Heart left ventricle (tissue), 13 donors: ENCODE results near the gene SLC2A5.

Experiments used
- POLR2A ChIP-seq, 2 donors: fragments of 450-650 bp; IDR thresholded peaks; one replicate each; pipeline ENCODE4 v1.6.1; 2017; ENCODE audit warnings: antibody characterized with exemption in 2 of 2, mild to moderate bottlenecking in 2 of 2, moderate library complexity in 2 of 2
- TF ChIP-seq, protein P1 (sequence below), 12 donors: fragments of 200-600 bp; sonication (generic) in 4 of 12; IDR thresholded peaks; one replicate each; pipeline versions ENCODE4 v1.5.0 to v1.8.0; 2018 to 2022; ENCODE audit warnings: antibody characterized with exemption in 12 of 12, mild to moderate bottlenecking in 5 of 12
- donor health status: ischemic (EF 13 %, LVEDD 7.1; RV severe dilation, severe dysfunction).
- donor health status: DM: no; HTN: yes; CAD: no.
- donor health status: DM: no; HTN: no; CAD: no.
- donor health status: ischemic (EF 25% LVEDD 6.9; RV normal size, moderate dysfunction).
- donor health status: ischemic (EF 25% LVEDD 5.7; RV mildly dilated, moderate dysfunction).
- donor health status: ischemic (EF 35%, LVEDD 5.7; RV mildly dilated, moderate dysfunction).
- donor health status: nonischemic (EF 11% LVEDD 7.7; RV severe dilation, severe dysfunction).
- donor health status: DM: yes; HTN: yes; CAD: no.
- donor health status: PGD.
- donor health status: ischemic (EF 29% LVEDD 5.4; RV normal size, mild dysfunction).
- donor health status: nonischemic (EF 23%, LVEDD 6.1; RV moderate dilation, normal function).

GRCh38 chr1:9027307-9027706, 42.1 kb downstream of the SLC2A5 start:
- TF ChIP-seq POLR2A (IDR thresholded peaks at IDR 0.05) = no peak
- TF ChIP-seq, protein P1, sequence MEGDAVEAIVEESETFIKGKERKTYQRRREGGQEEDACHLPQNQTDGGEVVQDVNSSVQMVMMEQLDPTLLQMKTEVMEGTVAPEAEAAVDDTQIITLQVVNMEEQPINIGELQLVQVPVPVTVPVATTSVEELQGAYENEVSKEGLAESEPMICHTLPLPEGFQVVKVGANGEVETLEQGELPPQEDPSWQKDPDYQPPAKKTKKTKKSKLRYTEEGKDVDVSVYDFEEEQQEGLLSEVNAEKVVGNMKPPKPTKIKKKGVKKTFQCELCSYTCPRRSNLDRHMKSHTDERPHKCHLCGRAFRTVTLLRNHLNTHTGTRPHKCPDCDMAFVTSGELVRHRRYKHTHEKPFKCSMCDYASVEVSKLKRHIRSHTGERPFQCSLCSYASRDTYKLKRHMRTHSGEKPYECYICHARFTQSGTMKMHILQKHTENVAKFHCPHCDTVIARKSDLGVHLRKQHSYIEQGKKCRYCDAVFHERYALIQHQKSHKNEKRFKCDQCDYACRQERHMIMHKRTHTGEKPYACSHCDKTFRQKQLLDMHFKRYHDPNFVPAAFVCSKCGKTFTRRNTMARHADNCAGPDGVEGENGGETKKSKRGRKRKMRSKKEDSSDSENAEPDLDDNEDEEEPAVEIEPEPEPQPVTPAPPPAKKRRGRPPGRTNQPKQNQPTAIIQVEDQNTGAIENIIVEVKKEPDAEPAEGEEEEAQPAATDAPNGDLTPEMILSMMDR (IDR thresholded peaks at IDR 0.05) = no peak
